Measurements from ENCODE around the gene POLR2E.

POLR2E gene

GRCh38 chr19:1066748-1067340 is 28.3 kb downstream of the POLR2E start, which contains the start of gene ARHGAP45:
TSS of gene ARHGAP45 (plus strand) at chr19:1067167. CDS start at chr19:1067406, 239 bp downstream.
- in situ Hi-C loops (cut with MboI; ENCODE audit: low sequenced_read_pairs): no loop called here

- in situ Hi-C loops (cut with MboI; ENCODE audit: low sequenced_read_pairs): no loop called here
Measured at GRCh38 chr19:1066251-1066747, 28.9 kb downstream of the POLR2E start.

GRCh38 chr19:1065606-1066109 is 29.5 kb downstream of the POLR2E start:
- in situ Hi-C loops (cut with MboI; ENCODE audit: low sequenced_read_pairs): no loop called here

- in situ Hi-C loops (cut with MboI; ENCODE audit: low sequenced_read_pairs): no loop called here
Measured at GRCh38 chr19:1064661-1065605, 30.2 kb downstream of the POLR2E start.

GRCh38 chr19:1063909-1064660 is 31.1 kb downstream of the POLR2E start:
- in situ Hi-C loops (cut with MboI; ENCODE audit: low sequenced_read_pairs): no loop called here

- in situ Hi-C loops (cut with MboI; ENCODE audit: low sequenced_read_pairs): no loop called here
Measured at GRCh38 chr19:1063030-1063908, 31.9 kb downstream of the POLR2E start.

- in situ Hi-C loops (cut with MboI; ENCODE audit: low sequenced_read_pairs): no loop called here
Measured at GRCh38 chr19:1062387-1063029, 32.7 kb downstream of the POLR2E start.

GRCh38 chr19:1061987-1062386 is 33.2 kb downstream of the POLR2E start:
- in situ Hi-C loops (cut with MboI; ENCODE audit: low sequenced_read_pairs): no loop called here

GRCh38 chr19:1060689-1061088 is 34.5 kb downstream of the POLR2E start:
- in situ Hi-C loops (cut with MboI; ENCODE audit: low sequenced_read_pairs): no loop called here

GRCh38 chr19:1058112-1058511 is 37.1 kb downstream of the POLR2E start:
- in situ Hi-C loops (cut with MboI; ENCODE audit: low sequenced_read_pairs): no loop called here

- in situ Hi-C loops (cut with MboI; ENCODE audit: low sequenced_read_pairs): no loop called here
Measured at GRCh38 chr19:1057176-1057855, 37.9 kb downstream of the POLR2E start.

- in situ Hi-C loops (cut with MboI; ENCODE audit: low sequenced_read_pairs): no loop called here
Measured at GRCh38 chr19:1055886-1056620, 39.1 kb downstream of the POLR2E start.

- in situ Hi-C loops (cut with MboI; ENCODE audit: low sequenced_read_pairs): no loop called here
Measured at GRCh38 chr19:1055028-1055425, 40.1 kb downstream of the POLR2E start.

GRCh38 chr19:1054102-1055027 is 40.8 kb downstream of the POLR2E start:
- in situ Hi-C loops (cut with MboI; ENCODE audit: low sequenced_read_pairs): no loop called here

GRCh38 chr19:1053176-1054101 is 41.7 kb downstream of the POLR2E start:
- in situ Hi-C loops (cut with MboI; ENCODE audit: low sequenced_read_pairs): no loop called here

GRCh38 chr19:1052349-1052975 is 42.7 kb downstream of the POLR2E start:
- in situ Hi-C loops (cut with MboI; ENCODE audit: low sequenced_read_pairs): no loop called here

Measured in HL-60/S4 treated with retinoic acid at 250 ng/mL for 4 days and 3 days (cell line).